SK-N-MC (cell line): Measurements from ENCODE around the gene FH.

Experiments used
- DNase-seq: peaks from one replicate; pipeline ENCODE4 v3.0.0-alpha.2; 2011; ENCODE audit warnings: low read depth, low spot score
- H3K27ac ChIP-seq: fragments of 200-600 bp; sonication (generic); 2 replicates; pipeline ENCODE4 v1.5.1; 2016; ENCODE audit warnings: mixed run types
- H3K36me3 ChIP-seq: fragments of 200-600 bp; sonication (generic); 2 replicates; pipeline ENCODE4 v1.6.1; 2017; ENCODE audit warnings: antibody characterized with exemption, low read length, mixed read lengths; ENCODE audit not compliant: insufficient read depth
- H3K4me3 ChIP-seq: fragments of 200-600 bp; sonication (generic); 2 replicates; pipeline ENCODE4 v1.5.1; 2016
- H3K9ac ChIP-seq: fragments of 200-600 bp; sonication (generic); 2 replicates; pipeline ENCODE4 v1.8.0; 2017; ENCODE audit warnings: mixed run types, mixed read lengths; ENCODE audit not compliant: insufficient read length
- H3K9me3 ChIP-seq: fragments of 200-600 bp; sonication (generic); 2 replicates; pipeline ENCODE4 v1.6.1; 2017; ENCODE audit warnings: low read depth, mild to moderate bottlenecking, antibody characterized with exemption, low read length, moderate library complexity, mixed read lengths
- EZH2 ChIP-seq: fragments of 200-600 bp; sonication (generic); IDR thresholded peaks from one replicate; pipeline ENCODE4 v1.6.1; 2017; ENCODE audit warnings: antibody characterized with exemption
- FOXP2 ChIP-seq: optimal IDR thresholded peaks from 2 replicates; pipeline ENCODE3; 2011; ENCODE audit warnings: mild to moderate bottlenecking, moderate library complexity; ENCODE audit not compliant: insufficient read depth; ENCODE audit errors: extremely low read length, control extremely low read depth
- POLR2AphosphoS5 ChIP-seq: IDR thresholded peaks from 2 replicates; pipeline ENCODE4 v1.6.1; 2012; ENCODE audit warnings: mild to moderate bottlenecking, low read depth, low read length, borderline replicate concordance

The FH gene

DNA sequence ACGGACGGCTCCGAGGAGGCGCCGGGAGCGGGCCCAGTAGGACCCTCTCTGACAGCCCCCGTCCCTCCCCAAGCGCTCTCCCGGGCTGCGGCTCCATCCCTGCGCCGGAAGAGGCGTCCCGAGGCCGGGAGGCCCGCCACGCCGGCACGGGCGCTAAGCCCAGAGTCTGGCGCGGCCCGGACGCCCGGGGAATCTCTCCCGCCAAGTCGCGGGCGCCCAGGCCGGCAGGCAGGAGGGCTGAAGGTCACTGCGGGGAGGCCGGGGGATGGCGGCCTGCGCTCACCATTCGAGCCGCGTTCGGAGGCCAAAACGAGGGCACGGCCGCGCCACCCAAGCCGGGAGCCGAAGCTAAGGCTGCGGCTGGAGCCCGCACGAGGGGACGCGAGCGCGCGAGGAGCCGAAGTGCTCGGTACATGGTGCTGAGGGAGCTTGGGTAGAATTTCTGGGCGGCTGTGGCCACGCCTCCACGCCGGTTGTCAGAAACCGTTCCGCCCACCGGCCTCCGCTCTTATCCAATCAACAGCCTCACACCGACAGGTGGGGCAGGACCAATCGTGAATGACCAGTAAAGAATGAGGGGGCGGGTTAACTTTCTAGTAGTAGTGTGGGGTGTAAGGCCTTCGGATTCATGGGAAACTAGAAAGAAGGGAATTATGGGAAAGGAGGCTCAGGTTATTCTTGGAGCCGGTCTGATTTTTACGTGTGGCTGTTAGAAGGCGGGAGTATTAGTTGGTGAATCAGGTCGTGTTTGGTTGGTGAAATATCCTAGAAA lies at the start of gene FH:
Gene FH, minus strand, starts transcription at position 448 of the 772 bp plus-strand sequence. Its CDS starts 33 bp downstream, at position 415.
- no peaks in the 10 kb centered on the region for H3K9me3 ChIP-seq
- no peak for TF ChIP-seq EZH2
- peak; percentile 93 for TF ChIP-seq POLR2AphosphoS5
- TF ChIP-seq FOXP2 = no peak
- H3K9ac ChIP-seq = peak within 1 kb of the TSS; percentile 79
- peak; percentile 93 for DNase-seq
- peak within 1 kb of the TSS; percentile 80 for H3K4me3 ChIP-seq
- H3K36me3 ChIP-seq = peaks cover 24% of the 10 kb centered on the region
- peak within 1 kb of the TSS; percentile 69 for H3K27ac ChIP-seq

DNA sequence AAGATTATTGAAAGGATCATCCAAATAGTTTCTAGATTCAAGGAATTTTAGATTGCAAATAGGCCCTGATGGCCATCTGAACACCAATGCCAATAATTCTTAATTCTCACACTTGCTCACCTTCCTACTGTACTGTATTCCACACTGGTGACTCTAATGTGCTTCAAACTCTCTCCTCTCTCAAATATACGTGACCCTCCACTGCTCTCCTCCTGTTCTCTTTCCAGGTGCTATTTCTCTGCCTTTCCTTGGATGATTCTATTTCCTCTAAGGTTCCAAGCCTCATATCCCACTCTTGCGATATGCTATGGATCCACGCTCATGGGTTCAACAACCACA lies 41.3 kb upstream of the FH start:
- no peak overlapping the region for H3K27ac ChIP-seq
- no peak for DNase-seq
- H3K36me3 ChIP-seq = peaks cover 60% of the 10 kb centered on the region
- no peak overlapping the region for H3K9ac ChIP-seq
- H3K4me3 ChIP-seq = no peak overlapping the region
- H3K9me3 ChIP-seq = no peaks in the 10 kb centered on the region
- TF ChIP-seq FOXP2 (no peak), EZH2 (no peak), POLR2AphosphoS5 (no peak)

DNA sequence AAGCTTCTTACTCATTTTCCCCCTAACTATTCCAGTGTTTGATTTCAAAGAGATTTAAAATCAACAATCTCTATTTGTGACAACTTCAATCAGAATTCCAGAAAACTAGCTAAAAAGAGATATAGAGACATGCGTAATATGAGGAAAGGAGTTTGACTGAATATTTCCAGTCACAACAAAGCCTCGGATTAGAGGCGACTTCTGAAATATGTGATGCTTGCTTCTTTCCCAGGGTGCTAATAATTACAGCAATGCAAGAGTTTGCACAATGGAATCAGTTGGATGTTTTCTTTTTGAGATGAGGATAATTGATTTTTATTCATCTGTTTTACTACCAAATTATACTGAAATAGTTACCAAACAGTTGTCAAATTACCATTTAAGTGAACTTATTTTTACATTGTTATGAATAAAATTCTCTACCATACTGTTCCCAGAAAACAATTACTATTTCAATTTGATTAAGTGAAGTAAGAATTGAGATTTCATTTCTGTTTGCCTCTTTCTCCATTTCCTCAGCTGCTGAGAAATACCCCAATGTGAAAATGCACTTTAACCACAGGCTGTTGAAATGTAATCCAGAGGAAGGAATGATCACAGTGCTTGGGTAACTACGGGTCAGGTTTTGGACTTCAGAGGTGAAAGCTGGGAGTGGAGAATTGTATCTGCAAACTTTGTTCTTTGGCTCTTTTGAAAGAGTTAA lies 40.7 kb upstream of the FH start:
- no peak for DNase-seq
- TF ChIP-seq FOXP2 = no peak
- TF ChIP-seq EZH2 = no peak
- no peak for TF ChIP-seq POLR2AphosphoS5
- H3K36me3 ChIP-seq = peaks cover 60% of the 10 kb centered on the region
- H3K9ac ChIP-seq = no peak overlapping the region
- no peaks in the 10 kb centered on the region for H3K9me3 ChIP-seq
- H3K27ac ChIP-seq = peak overlapping the region; percentile 62
- H3K4me3 ChIP-seq = no peak overlapping the region

DNA sequence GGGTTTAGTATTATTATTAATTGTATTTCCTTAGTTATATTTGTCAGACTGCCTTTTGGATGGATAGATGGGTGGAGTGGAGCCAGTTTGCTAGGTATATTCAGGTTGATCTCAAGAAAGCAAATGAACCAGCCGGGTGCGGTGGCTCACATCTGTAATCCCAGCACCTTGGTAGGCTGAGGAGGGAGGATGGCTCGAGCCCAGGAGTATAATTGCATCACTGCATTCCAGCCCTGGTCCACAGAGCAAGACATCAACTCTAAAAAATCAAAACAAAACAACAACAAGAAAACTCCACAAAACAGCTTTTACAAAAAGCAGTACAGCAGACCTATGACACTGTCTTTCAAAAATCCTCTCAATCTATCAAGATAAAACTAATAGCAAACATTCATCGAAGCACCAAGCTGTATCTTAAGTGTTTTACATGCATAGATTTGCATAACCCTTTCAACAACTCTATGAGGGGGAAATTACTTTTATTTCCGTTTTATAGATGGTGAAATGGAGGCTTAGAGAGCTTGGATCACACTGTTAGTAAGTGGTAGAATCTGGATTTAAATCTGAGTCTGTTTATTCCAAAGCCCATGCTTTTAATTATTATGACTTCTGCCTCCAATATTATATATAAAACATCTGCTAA lies 38.1 kb upstream of the FH start:
- H3K27ac ChIP-seq = peak overlapping the region; percentile 100
- H3K4me3 ChIP-seq = peak overlapping the region; percentile 69
- H3K36me3 ChIP-seq = peaks cover 51% of the 10 kb centered on the region
- DNase-seq = peak; percentile 86
- no peaks in the 10 kb centered on the region for H3K9me3 ChIP-seq
- TF ChIP-seq EZH2 (no peak), POLR2AphosphoS5 (peak; percentile 62; the same call in 1 of the 2 replicates)
- H3K9ac ChIP-seq = peak overlapping the region; percentile 81

DNA sequence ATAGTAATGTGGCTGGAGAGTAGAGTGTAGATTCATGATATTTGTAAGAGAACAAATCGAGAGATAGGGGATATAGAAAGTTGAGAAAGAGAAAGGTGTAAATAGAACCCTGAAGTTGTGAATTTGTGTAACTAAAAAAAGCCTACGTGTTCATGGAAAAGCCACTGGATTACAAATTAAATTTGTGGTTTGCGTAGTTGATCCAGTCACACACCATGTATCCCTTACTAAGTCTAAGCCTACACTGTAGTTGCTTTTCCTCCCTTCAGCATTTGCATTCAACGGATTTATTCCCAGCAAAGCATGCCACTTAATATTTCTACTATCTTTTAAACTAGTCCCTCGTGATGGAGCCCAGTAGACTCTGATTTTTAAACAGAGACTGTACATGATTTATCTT lies 37.5 kb upstream of the FH start:
- peak overlapping the region; percentile 100 for H3K27ac ChIP-seq
- no peaks in the 10 kb centered on the region for H3K9me3 ChIP-seq
- no peak for DNase-seq
- peak overlapping the region; percentile 69 for H3K4me3 ChIP-seq
- peak overlapping the region; percentile 81 for H3K9ac ChIP-seq
- TF ChIP-seq POLR2AphosphoS5 = no peak
- no peak for TF ChIP-seq FOXP2
- H3K36me3 ChIP-seq = peaks cover 52% of the 10 kb centered on the region

DNA sequence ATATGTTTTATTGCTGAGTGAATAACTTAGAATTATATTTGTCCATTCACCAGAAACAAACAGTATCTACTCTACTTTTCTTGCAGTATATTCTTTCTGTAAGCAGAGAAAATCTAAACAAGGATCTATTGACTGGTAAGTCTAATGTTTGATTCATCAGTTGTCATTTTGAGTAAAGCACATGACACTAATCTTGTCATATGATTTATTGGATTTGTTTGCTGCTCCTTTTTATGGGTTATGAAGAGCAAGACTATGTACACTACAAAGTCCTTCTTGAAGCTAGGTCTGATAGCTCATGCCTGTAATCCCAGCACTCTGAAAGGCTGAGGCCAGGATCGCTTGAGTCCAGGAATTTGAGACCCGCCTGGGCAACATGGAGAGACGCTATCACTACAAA lies 36.0 kb upstream of the FH start:
- Histone ChIP-seq H3K27ac (peak overlapping the region; percentile 100), H3K9me3 (no peaks in the 10 kb centered on the region), H3K4me3 (no peak overlapping the region), H3K36me3 (peaks cover 52% of the 10 kb centered on the region), H3K9ac (peak overlapping the region; percentile 7)
- DNase-seq = no peak
- TF ChIP-seq POLR2AphosphoS5 = no peak
- no peak for TF ChIP-seq EZH2
- TF ChIP-seq FOXP2 = no peak

DNA sequence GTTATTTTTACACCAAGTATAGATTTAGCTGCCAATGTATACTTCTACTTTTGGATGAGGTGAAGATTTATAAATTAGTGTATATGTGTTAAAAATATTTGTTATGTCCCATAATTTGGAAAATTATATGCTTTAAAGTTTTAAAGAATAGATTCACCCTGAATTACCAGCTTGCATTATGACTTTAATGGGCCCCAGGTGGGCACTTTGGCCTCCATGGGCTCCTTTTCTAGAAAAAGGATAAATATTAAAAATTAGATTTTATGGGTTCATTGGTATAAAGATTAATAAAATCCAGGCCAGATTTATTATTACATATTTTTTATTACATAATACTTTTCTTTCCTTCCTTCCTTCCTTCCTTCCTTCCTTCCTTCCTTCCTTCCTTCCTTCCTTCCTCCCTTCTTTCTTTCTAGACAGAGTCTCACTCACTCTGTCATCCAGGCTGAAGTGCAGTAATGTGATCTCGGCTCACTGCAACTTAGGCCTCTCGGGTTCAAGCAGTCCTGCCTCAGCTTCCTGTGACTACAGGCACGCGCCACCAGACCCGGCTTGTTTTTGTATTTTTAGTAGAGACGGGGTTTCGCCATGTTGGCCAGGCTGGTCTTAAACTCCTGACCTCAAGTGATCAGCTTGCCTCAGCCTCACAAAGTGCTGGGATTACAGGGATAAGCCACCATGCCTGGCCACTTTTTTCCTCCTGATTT lies 34.5 kb upstream of the FH start:
- no peak for TF ChIP-seq FOXP2
- no peak for TF ChIP-seq EZH2
- TF ChIP-seq POLR2AphosphoS5 = peak; percentile 18; the same call in 1 of the 2 replicates
- peak overlapping the region; percentile 100 for H3K27ac ChIP-seq
- DNase-seq = peak; percentile 90

More for the DNA sequence above, 34.5 kb upstream of the FH start:
- Histone ChIP-seq H3K36me3 (peaks cover 58% of the 10 kb centered on the region), H3K9ac (peak overlapping the region; percentile 58), H3K4me3 (peak overlapping the region; percentile 30; the same call in 1 of the 2 replicates), H3K9me3 (no peaks in the 10 kb centered on the region)
